HL-60 (cell line): Measurements from ENCODE around the gene ZNF777.

Experiments used
- DNase-seq, 2 experiments: peaks; one replicate each; pipeline ENCODE4 v3.0.0-alpha.2; 2010 to 2020; ENCODE audit warnings: low read depth in 1 of 2, low spot score in 1 of 2
- H3K27ac ChIP-seq: fragments of 250-450 bp; sonication (Bioruptor Pico); replicated peaks from 2 replicates; pipeline ENCODE4 v1.5.1; 2020; ENCODE audit warnings: mild to moderate bottlenecking, moderate library complexity
- H3K27me3 ChIP-seq: fragments of 250-450 bp; sonication (Bioruptor Pico); 2 replicates; pipeline ENCODE4 v1.5.1; 2021; ENCODE audit warnings: mild to moderate bottlenecking, moderate library complexity; ENCODE audit not compliant: insufficient read depth, poor library complexity, severe bottlenecking
- H3K4me3 ChIP-seq: replicated peaks from 2 replicates; pipeline ENCODE4 v1.5.1; 2011; ENCODE audit warnings: mild to moderate bottlenecking, control low read depth, low read length; ENCODE audit not compliant: insufficient read depth
- GABPA ChIP-seq: IDR thresholded peaks from 2 replicates; pipeline ENCODE4 v1.6.1; 2012; ENCODE audit warnings: low read depth
- POLR2AphosphoS5 ChIP-seq: IDR thresholded peaks from 2 replicates; pipeline ENCODE4 v1.6.1; 2012; ENCODE audit warnings: low read depth
- SPI1 ChIP-seq: IDR thresholded peaks from 2 replicates; pipeline ENCODE4 v1.6.1; 2012; ENCODE audit warnings: low read depth, mild to moderate bottlenecking, borderline replicate concordance
- TF ChIP-seq, protein P1 (sequence below): IDR thresholded peaks from 2 replicates; pipeline ENCODE4 v1.6.1; 2012; ENCODE audit warnings: low read depth; ENCODE audit not compliant: insufficient replicate concordance
- TF ChIP-seq, protein P2 (sequence below): IDR thresholded peaks from one replicate; pipeline ENCODE4 v1.5.1; 2011; ENCODE audit warnings: low read length, control low read depth, inconsistent platforms; ENCODE audit not compliant: insufficient read depth

ZNF777 gene

DNA sequence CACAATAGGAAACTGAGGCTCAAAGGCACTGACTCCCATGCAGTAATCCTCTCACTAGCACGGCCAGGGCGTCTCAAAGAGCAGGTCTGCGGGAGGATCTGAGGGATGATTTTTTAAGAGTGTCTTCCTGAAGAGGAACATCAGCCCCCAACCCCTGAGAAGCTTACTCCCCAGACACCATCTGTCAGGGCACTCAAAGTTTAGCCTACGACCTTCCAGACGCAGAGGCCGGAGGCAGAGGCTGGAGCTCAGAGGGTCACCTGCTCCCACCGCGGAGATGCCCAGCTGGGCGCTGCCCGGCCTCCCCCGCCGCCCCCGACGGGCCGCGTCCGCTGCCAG lies 1.7 kb downstream of the ZNF777 start:
- no peak for DNase-seq
- no peak for TF ChIP-seq GABPA
- TF ChIP-seq, protein P1, sequence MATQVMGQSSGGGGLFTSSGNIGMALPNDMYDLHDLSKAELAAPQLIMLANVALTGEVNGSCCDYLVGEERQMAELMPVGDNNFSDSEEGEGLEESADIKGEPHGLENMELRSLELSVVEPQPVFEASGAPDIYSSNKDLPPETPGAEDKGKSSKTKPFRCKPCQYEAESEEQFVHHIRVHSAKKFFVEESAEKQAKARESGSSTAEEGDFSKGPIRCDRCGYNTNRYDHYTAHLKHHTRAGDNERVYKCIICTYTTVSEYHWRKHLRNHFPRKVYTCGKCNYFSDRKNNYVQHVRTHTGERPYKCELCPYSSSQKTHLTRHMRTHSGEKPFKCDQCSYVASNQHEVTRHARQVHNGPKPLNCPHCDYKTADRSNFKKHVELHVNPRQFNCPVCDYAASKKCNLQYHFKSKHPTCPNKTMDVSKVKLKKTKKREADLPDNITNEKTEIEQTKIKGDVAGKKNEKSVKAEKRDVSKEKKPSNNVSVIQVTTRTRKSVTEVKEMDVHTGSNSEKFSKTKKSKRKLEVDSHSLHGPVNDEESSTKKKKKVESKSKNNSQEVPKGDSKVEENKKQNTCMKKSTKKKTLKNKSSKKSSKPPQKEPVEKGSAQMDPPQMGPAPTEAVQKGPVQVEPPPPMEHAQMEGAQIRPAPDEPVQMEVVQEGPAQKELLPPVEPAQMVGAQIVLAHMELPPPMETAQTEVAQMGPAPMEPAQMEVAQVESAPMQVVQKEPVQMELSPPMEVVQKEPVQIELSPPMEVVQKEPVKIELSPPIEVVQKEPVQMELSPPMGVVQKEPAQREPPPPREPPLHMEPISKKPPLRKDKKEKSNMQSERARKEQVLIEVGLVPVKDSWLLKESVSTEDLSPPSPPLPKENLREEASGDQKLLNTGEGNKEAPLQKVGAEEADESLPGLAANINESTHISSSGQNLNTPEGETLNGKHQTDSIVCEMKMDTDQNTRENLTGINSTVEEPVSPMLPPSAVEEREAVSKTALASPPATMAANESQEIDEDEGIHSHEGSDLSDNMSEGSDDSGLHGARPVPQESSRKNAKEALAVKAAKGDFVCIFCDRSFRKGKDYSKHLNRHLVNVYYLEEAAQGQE = no peak
- TF ChIP-seq, protein P2, sequence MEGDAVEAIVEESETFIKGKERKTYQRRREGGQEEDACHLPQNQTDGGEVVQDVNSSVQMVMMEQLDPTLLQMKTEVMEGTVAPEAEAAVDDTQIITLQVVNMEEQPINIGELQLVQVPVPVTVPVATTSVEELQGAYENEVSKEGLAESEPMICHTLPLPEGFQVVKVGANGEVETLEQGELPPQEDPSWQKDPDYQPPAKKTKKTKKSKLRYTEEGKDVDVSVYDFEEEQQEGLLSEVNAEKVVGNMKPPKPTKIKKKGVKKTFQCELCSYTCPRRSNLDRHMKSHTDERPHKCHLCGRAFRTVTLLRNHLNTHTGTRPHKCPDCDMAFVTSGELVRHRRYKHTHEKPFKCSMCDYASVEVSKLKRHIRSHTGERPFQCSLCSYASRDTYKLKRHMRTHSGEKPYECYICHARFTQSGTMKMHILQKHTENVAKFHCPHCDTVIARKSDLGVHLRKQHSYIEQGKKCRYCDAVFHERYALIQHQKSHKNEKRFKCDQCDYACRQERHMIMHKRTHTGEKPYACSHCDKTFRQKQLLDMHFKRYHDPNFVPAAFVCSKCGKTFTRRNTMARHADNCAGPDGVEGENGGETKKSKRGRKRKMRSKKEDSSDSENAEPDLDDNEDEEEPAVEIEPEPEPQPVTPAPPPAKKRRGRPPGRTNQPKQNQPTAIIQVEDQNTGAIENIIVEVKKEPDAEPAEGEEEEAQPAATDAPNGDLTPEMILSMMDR = no peak
- TF ChIP-seq SPI1 = no peak
- TF ChIP-seq POLR2AphosphoS5 = no peak
- Histone ChIP-seq H3K27me3 (no peaks in the 10 kb centered on the region), H3K27ac (no peak overlapping the region), H3K4me3 (peak overlapping the region; percentile 57)

DNA sequence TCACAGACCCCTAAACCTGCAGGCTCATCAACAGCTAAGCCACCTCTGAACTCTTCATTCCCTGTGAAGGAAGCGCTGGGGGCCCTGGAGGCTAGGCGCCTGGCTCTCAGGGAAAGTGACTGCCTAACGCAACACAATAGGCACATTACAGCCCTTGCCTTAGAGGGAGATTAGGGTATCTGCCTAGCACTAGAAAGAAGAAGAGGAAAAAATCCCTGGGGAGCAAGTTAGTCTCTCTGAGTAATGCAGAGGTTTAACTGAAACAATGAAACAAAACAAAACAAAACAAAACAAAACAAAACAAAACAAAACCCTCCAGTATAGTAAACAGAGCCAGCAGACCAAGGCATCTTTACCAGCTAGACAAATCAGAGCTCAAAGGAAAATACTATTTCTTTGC lies 2.6 kb downstream of the ZNF777 start:
- TF ChIP-seq, protein P1 = no peak
- TF ChIP-seq, protein P2 = no peak
- TF ChIP-seq GABPA = no peak
- no peak for TF ChIP-seq SPI1
- Histone ChIP-seq H3K27me3 (no peaks in the 10 kb centered on the region), H3K27ac (no peak overlapping the region), H3K4me3 (no peak overlapping the region)
- DNase-seq = no peak

DNA sequence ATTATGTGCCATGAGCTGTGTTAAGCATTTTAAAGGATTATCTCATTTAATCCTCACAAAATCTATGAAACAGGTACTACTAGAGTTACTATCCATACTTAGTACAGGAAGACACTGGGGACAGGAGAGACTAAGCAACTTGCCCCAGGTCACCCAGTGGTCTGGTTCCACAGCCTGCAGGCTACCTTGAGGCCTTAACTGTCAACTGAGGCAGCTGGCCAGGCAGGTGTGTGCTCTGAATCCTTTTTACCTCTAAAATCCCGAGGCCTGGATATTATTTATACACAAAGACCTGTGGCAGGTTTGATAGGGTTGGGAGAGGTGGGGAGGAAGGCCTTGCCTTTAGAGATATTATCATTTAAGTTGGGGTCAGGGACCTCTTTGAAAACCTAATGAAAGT lies 3.1 kb downstream of the ZNF777 start:
- Histone ChIP-seq H3K27me3 (no peaks in the 10 kb centered on the region), H3K4me3 (no peak overlapping the region), H3K27ac (no peak overlapping the region)
- no peak for DNase-seq
- TF ChIP-seq SPI1 = no peak
- TF ChIP-seq GABPA = no peak
- TF ChIP-seq, protein P1 = no peak
- TF ChIP-seq POLR2AphosphoS5 = no peak
- TF ChIP-seq, protein P2 = no peak
